PC-9 (cell line): ENCODE measurements around the gene RALGPS1.

Experiments
- CTCF ChIP-seq: fragments of 200-600 bp; sonication (generic); conservative IDR thresholded peaks from 2 replicates; pipeline ENCODE4 v1.6.1; 2017; ENCODE audit warnings: mixed run types, antibody characterized with exemption, mild to moderate bottlenecking, moderate library complexity
- EZH2 ChIP-seq: fragments of 200-600 bp; sonication (generic); IDR thresholded peaks from 2 replicates; pipeline ENCODE4 v1.8.0; 2017; ENCODE audit warnings: antibody characterized with exemption, low read depth

GRCh38 chr9:127049581-127049980 lies 135.0 kb downstream of the RALGPS1 start:
- TF ChIP-seq CTCF (no peak), EZH2 (no peak)
